Memory B cell (primary cell): ENCODE data around the gene DOCK4.
A peak's percentile ranks its signal among the peaks of the same experiment; 100 is the strongest.

Experiments
- ATAC-seq: fragments of 150-1000 bp; cut with Tn5 transposase; 2 replicates; pipeline ENCODE4 v1.10.0; 2021; ENCODE audit warnings: low read depth, mild to moderate bottlenecking, moderate library complexity
- DNase-seq, 2 donors: peaks; one replicate each; pipeline ENCODE4 v3.0.0; 2022; ENCODE audit warnings: low spot score in 2 of 2
- H3K27ac Mint-ChIP-seq: one replicate; pipeline ENCODE4 v1.8.0; 2022; ENCODE audit warnings: mild to moderate bottlenecking, moderate library complexity, mixed read lengths
- H3K27me3 Mint-ChIP-seq: one replicate; pipeline ENCODE4 v1.8.0; 2022; ENCODE audit warnings: mixed read lengths
- H3K36me3 Mint-ChIP-seq: one replicate; pipeline ENCODE4 v1.8.0; 2022; ENCODE audit warnings: mild to moderate bottlenecking, mixed read lengths
- H3K4me1 Mint-ChIP-seq: one replicate; pipeline ENCODE4 v1.8.0; 2022; ENCODE audit warnings: mixed read lengths
- H3K4me3 Mint-ChIP-seq: one replicate; pipeline ENCODE4 v1.8.0; 2022; ENCODE audit warnings: mild to moderate bottlenecking, moderate library complexity, mixed read lengths
- H3K9me3 Mint-ChIP-seq: one replicate; pipeline ENCODE4 v1.8.0; 2022; ENCODE audit warnings: mixed read lengths

DOCK4 gene

GRCh38 chr7:112010994-112011393 is 195.2 kb downstream of the DOCK4 start:
- H3K4me1 Mint-ChIP-seq = no peaks in the 10 kb centered on the region
- DNase-seq (no peak), ATAC-seq (no peak)
- no peaks in the 10 kb centered on the region for H3K36me3 Mint-ChIP-seq
- H3K4me3 Mint-ChIP-seq = no peak overlapping the region
- H3K27ac Mint-ChIP-seq = no peak overlapping the region
- H3K27me3 Mint-ChIP-seq = peaks cover 4% of the 10 kb centered on the region
- peaks cover 1% of the 10 kb centered on the region for H3K9me3 Mint-ChIP-seq

- DNase-seq (no peak), ATAC-seq (no peak)
- peaks cover 1% of the 10 kb centered on the region for H3K9me3 Mint-ChIP-seq
- H3K27ac Mint-ChIP-seq = no peak overlapping the region
- H3K4me1 Mint-ChIP-seq = no peaks in the 10 kb centered on the region
- no peaks in the 10 kb centered on the region for H3K36me3 Mint-ChIP-seq
- no peak overlapping the region for H3K4me3 Mint-ChIP-seq
- peaks cover 4% of the 10 kb centered on the region for H3K27me3 Mint-ChIP-seq
Measured at GRCh38 chr7:112010109-112010508, 196.1 kb downstream of the DOCK4 start.

- ATAC-seq (no peak), DNase-seq (no peak)
Measured at GRCh38 chr7:112009081-112009480, 197.1 kb downstream of the DOCK4 start.

GRCh38 chr7:112007185-112007584 is 199.0 kb downstream of the DOCK4 start:
- H3K27ac Mint-ChIP-seq = no peak overlapping the region

More at GRCh38 chr7:112009081-112009480, 197.1 kb downstream of the DOCK4 start:
- H3K27ac Mint-ChIP-seq = no peak overlapping the region
- no peaks in the 10 kb centered on the region for H3K36me3 Mint-ChIP-seq
- peaks cover 4% of the 10 kb centered on the region for H3K27me3 Mint-ChIP-seq
- no peaks in the 10 kb centered on the region for H3K9me3 Mint-ChIP-seq
- no peak overlapping the region for H3K4me3 Mint-ChIP-seq
- no peaks in the 10 kb centered on the region for H3K4me1 Mint-ChIP-seq

GRCh38 chr7:112006071-112006470 is 200.1 kb downstream of the DOCK4 start:
- ATAC-seq = no peak
- H3K27me3 Mint-ChIP-seq = no peaks in the 10 kb centered on the region
- no peaks in the 10 kb centered on the region for H3K36me3 Mint-ChIP-seq
- no peaks in the 10 kb centered on the region for H3K9me3 Mint-ChIP-seq
- no peak overlapping the region for H3K27ac Mint-ChIP-seq
- DNase-seq = no peak
- no peaks in the 10 kb centered on the region for H3K4me1 Mint-ChIP-seq
- H3K4me3 Mint-ChIP-seq = no peak overlapping the region

More at GRCh38 chr7:112007185-112007584, 199.0 kb downstream of the DOCK4 start:
- DNase-seq (no peak), ATAC-seq (no peak)
- Mint-ChIP-seq H3K4me3 (no peak overlapping the region), H3K27me3 (peaks cover under 1% of the 10 kb centered on the region), H3K36me3 (no peaks in the 10 kb centered on the region), H3K9me3 (no peaks in the 10 kb centered on the region), H3K4me1 (no peaks in the 10 kb centered on the region)

- no peaks in the 10 kb centered on the region for H3K36me3 Mint-ChIP-seq
Measured at GRCh38 chr7:112005205-112005775, 200.9 kb downstream of the DOCK4 start.

GRCh38 chr7:112001091-112001826 is 204.9 kb downstream of the DOCK4 start:
- Mint-ChIP-seq H3K4me3 (no peak overlapping the region), H3K4me1 (no peaks in the 10 kb centered on the region), H3K27ac (no peak overlapping the region), H3K27me3 (no peaks in the 10 kb centered on the region), H3K36me3 (no peaks in the 10 kb centered on the region), H3K9me3 (no peaks in the 10 kb centered on the region)
- DNase-seq (no peak), ATAC-seq (no peak)

More at GRCh38 chr7:112005205-112005775, 200.9 kb downstream of the DOCK4 start:
- H3K27ac Mint-ChIP-seq = no peak overlapping the region
- H3K27me3 Mint-ChIP-seq = no peaks in the 10 kb centered on the region
- H3K9me3 Mint-ChIP-seq = no peaks in the 10 kb centered on the region
- no peak for ATAC-seq
- no peak overlapping the region for H3K4me3 Mint-ChIP-seq
- H3K4me1 Mint-ChIP-seq = no peaks in the 10 kb centered on the region
- DNase-seq = no peak

GRCh38 chr7:111998326-111998725 is 207.9 kb downstream of the DOCK4 start:
- DNase-seq = no peak
- Mint-ChIP-seq H3K36me3 (no peaks in the 10 kb centered on the region), H3K27me3 (no peaks in the 10 kb centered on the region), H3K9me3 (no peaks in the 10 kb centered on the region), H3K4me3 (no peak overlapping the region), H3K4me1 (no peaks in the 10 kb centered on the region), H3K27ac (no peak overlapping the region)
- no peak for ATAC-seq

- Mint-ChIP-seq H3K27me3 (no peaks in the 10 kb centered on the region), H3K4me3 (no peak overlapping the region), H3K36me3 (no peaks in the 10 kb centered on the region), H3K27ac (no peak overlapping the region), H3K4me1 (no peaks in the 10 kb centered on the region), H3K9me3 (no peaks in the 10 kb centered on the region)
- DNase-seq (no peak), ATAC-seq (no peak)
Measured at GRCh38 chr7:111997546-111997945, 208.7 kb downstream of the DOCK4 start.

- no peaks in the 10 kb centered on the region for H3K36me3 Mint-ChIP-seq
- H3K27me3 Mint-ChIP-seq = peaks cover 2% of the 10 kb centered on the region
- no peaks in the 10 kb centered on the region for H3K9me3 Mint-ChIP-seq
- no peak overlapping the region for H3K4me3 Mint-ChIP-seq
- peaks cover 4% of the 10 kb centered on the region for H3K4me1 Mint-ChIP-seq
- DNase-seq (no peak), ATAC-seq (no peak)
- H3K27ac Mint-ChIP-seq = no peak overlapping the region
Measured at GRCh38 chr7:111992601-111993000, 213.6 kb downstream of the DOCK4 start.

GRCh38 chr7:111990643-111991042 is 215.6 kb downstream of the DOCK4 start:
- DNase-seq = no peak
- peaks cover 9% of the 10 kb centered on the region for H3K4me1 Mint-ChIP-seq

GRCh38 chr7:111987886-111988285 is 218.3 kb downstream of the DOCK4 start:
- no peak for DNase-seq
- Mint-ChIP-seq H3K36me3 (no peaks in the 10 kb centered on the region), H3K27me3 (peaks cover 5% of the 10 kb centered on the region), H3K9me3 (no peaks in the 10 kb centered on the region), H3K4me1 (peaks cover 9% of the 10 kb centered on the region), H3K4me3 (no peak overlapping the region), H3K27ac (no peak overlapping the region)
- no peak for ATAC-seq

More at GRCh38 chr7:111990643-111991042, 215.6 kb downstream of the DOCK4 start:
- Mint-ChIP-seq H3K36me3 (no peaks in the 10 kb centered on the region), H3K27me3 (peaks cover 2% of the 10 kb centered on the region), H3K4me3 (no peak overlapping the region), H3K9me3 (no peaks in the 10 kb centered on the region), H3K27ac (no peak overlapping the region)
- ATAC-seq = no peak

- ATAC-seq (no peak), DNase-seq (no peak)
- Mint-ChIP-seq H3K27ac (peak overlapping the region; percentile 10), H3K4me1 (peaks cover 9% of the 10 kb centered on the region), H3K9me3 (no peaks in the 10 kb centered on the region), H3K36me3 (no peaks in the 10 kb centered on the region), H3K27me3 (peaks cover 5% of the 10 kb centered on the region), H3K4me3 (no peak overlapping the region)
Measured at GRCh38 chr7:111987115-111987826, 218.9 kb downstream of the DOCK4 start.

GRCh38 chr7:111986601-111987000 is 219.6 kb downstream of the DOCK4 start:
- no peak for DNase-seq
- H3K9me3 Mint-ChIP-seq = no peaks in the 10 kb centered on the region
- H3K4me3 Mint-ChIP-seq = no peak overlapping the region
- ATAC-seq = no peak
- H3K36me3 Mint-ChIP-seq = no peaks in the 10 kb centered on the region
- H3K4me1 Mint-ChIP-seq = peaks cover 9% of the 10 kb centered on the region
- H3K27me3 Mint-ChIP-seq = peaks cover 5% of the 10 kb centered on the region
- no peak overlapping the region for H3K27ac Mint-ChIP-seq
